Gastrocnemius medialis (tissue), 4 donors: ENCODE data around the gene GFPT1.

ENCODE experiments used
- CTCF ChIP-seq, 5 experiments: fragments of 450-650 bp in 3 of 5; fragments of 200-600 bp in 2 of 5; sonication (generic) in 2 of 5; IDR thresholded peaks in 4 of 5; conservative IDR thresholded peaks in 1 of 5; 1 replicate in 4 of 5; 2 replicates in 1 of 5; pipeline ENCODE4 v1.5.1; 2016 to 2019; ENCODE audit warnings: antibody characterized with exemption in 5 of 5, mild to moderate bottlenecking in 3 of 5, moderate library complexity in 3 of 5
- POLR2A ChIP-seq, 2 donors: fragments of 450-650 bp; IDR thresholded peaks; one replicate each; pipeline ENCODE4 v1.6.1; 2017; ENCODE audit warnings: antibody characterized with exemption in 2 of 2, mild to moderate bottlenecking in 2 of 2, moderate library complexity in 2 of 2

- no peak for TF ChIP-seq POLR2A (IDR thresholded peaks at IDR 0.05)
- TF ChIP-seq CTCF (IDR thresholded peaks at IDR 0.05 in 4 of 5, conservative IDR thresholded peaks at IDR 0.05 in 1 of 5): no peak
These were observed 1.4 kb downstream of the GFPT1 start for GRCh38 chr2:69385443-69386151.
